GM18517 (cell line): Measurements from ENCODE around the gene SLC8A2.

Experiments used
- ATAC-seq: cut with Tn5 transposase; IDR thresholded peaks from one replicate; pipeline ENCODE4 v1.9.1; 2021; ENCODE audit warnings: mild to moderate bottlenecking, moderate library complexity; ENCODE audit not compliant: unreplicated experiment

The SLC8A2 gene

GRCh38 chr19:47461876-47462275 is 9.8 kb downstream of the SLC8A2 start:
- ATAC-seq, result no peak

- ATAC-seq, result no peak
Measured at GRCh38 chr19:47459477-47459876, 12.2 kb downstream of the SLC8A2 start.

- no peak for ATAC-seq
Measured at GRCh38 chr19:47458672-47459071, 13.0 kb downstream of the SLC8A2 start.

GRCh38 chr19:47456721-47457474 is 14.8 kb downstream of the SLC8A2 start:
- no peak for ATAC-seq

- ATAC-seq, result no peak
Measured at GRCh38 chr19:47450478-47450877, 21.2 kb downstream of the SLC8A2 start.

GRCh38 chr19:47448360-47448727 is 23.3 kb downstream of the SLC8A2 start:
- no peak for ATAC-seq

GRCh38 chr19:47447470-47448359 is 24.0 kb downstream of the SLC8A2 start:
- ATAC-seq, result no peak

- no peak for ATAC-seq
Measured at GRCh38 chr19:47446534-47447469, 24.9 kb downstream of the SLC8A2 start.

GRCh38 chr19:47445937-47446402 is 25.7 kb downstream of the SLC8A2 start:
- no peak for ATAC-seq

GRCh38 chr19:47445527-47445926 is 26.2 kb downstream of the SLC8A2 start:
- ATAC-seq, result no peak

GRCh38 chr19:47444388-47444821 is 27.3 kb downstream of the SLC8A2 start:
- ATAC-seq, result no peak

GRCh38 chr19:47443331-47443730 is 28.4 kb downstream of the SLC8A2 start:
- no peak for ATAC-seq

GRCh38 chr19:47438793-47439220 is 32.9 kb downstream of the SLC8A2 start:
- ATAC-seq, result no peak

- no peak for ATAC-seq
Measured at GRCh38 chr19:47437500-47437899, 34.2 kb downstream of the SLC8A2 start.

- ATAC-seq, result no peak
Measured at GRCh38 chr19:47436712-47437401, 34.8 kb downstream of the SLC8A2 start.

GRCh38 chr19:47435883-47436417 is 35.7 kb downstream of the SLC8A2 start:
- no peak for ATAC-seq

- ATAC-seq, result no peak
Measured at GRCh38 chr19:47435196-47435595, 36.5 kb downstream of the SLC8A2 start.

- no peak for ATAC-seq
Measured at GRCh38 chr19:47434088-47434487, 37.6 kb downstream of the SLC8A2 start.

GRCh38 chr19:47433121-47433520 is 38.6 kb downstream of the SLC8A2 start:
- ATAC-seq, result no peak

- no peak for ATAC-seq
Measured at GRCh38 chr19:47432499-47432898, 39.2 kb downstream of the SLC8A2 start.
